ENCODE results near the gene CCM2L. TPM values are rescaled to one million over a fixed set of nuclear protein-coding genes. Genes with fewer than 3 reads are reported as not detected.

Gene CCM2L
- total RNA-seq, 2 experiments from 2014 or later: not detected

DNA sequence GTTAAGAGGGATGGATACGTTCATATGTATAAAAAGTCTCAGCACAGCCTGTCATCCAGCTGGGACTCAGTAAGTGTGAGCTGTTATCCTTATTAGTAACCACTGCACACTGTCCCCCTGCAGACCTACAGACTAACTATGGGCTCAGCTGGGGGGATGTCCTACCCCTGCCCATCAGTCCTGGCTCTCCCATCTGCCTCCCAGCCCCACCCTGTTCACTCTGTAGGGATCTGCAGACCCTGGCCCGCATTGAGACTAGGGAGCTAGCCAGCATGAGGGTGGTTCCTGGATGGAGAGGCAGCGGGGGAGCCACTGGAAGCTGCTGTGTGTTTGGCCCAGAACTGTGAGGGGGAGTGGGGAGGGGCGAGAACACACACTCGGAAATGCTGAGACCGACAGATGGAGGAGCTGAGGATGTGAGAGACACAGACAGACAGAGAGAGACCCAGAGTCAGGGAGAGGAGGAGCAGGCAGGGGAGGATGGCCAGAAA lies 25.2 kb upstream of the CCM2L start:
- H3K36me3 Mint-ChIP-seq: no peaks in the 10 kb centered on the region
- peaks cover 8% of the 10 kb centered on the region for H3K27me3 Mint-ChIP-seq
- DNase-seq: no peak
- H3K4me3 Mint-ChIP-seq: no peak overlapping the region
- peaks cover 7% of the 10 kb centered on the region for H3K4me1 Mint-ChIP-seq
- no peak overlapping the region for H3K27ac Mint-ChIP-seq
- no peaks in the 10 kb centered on the region for H3K9me3 Mint-ChIP-seq

DNA sequence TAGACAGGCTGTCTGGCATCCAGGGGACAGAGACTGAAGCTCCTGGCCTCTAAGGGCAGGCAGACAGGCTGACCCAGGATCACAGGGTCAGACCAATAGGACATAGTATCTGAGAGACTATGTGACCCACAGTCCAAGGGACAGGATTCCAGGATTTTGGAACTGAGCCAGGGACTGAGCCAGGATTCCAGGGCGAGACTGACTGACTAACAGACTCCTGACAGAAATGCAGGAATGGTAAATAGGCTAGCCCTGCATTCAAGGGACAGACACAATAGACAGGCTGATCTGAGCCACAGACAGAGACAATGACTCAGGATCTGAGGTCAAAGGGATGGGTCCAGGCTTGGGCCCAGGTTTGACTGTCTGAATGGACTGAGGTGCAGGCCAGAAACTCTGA lies 22.5 kb upstream of the CCM2L start:
- Mint-ChIP-seq H3K4me3 (no peak overlapping the region), H3K4me1 (peaks cover 7% of the 10 kb centered on the region), H3K9me3 (no peaks in the 10 kb centered on the region), H3K36me3 (no peaks in the 10 kb centered on the region), H3K27me3 (peaks cover 5% of the 10 kb centered on the region), H3K27ac (no peak overlapping the region)
- no peak for DNase-seq

DNA sequence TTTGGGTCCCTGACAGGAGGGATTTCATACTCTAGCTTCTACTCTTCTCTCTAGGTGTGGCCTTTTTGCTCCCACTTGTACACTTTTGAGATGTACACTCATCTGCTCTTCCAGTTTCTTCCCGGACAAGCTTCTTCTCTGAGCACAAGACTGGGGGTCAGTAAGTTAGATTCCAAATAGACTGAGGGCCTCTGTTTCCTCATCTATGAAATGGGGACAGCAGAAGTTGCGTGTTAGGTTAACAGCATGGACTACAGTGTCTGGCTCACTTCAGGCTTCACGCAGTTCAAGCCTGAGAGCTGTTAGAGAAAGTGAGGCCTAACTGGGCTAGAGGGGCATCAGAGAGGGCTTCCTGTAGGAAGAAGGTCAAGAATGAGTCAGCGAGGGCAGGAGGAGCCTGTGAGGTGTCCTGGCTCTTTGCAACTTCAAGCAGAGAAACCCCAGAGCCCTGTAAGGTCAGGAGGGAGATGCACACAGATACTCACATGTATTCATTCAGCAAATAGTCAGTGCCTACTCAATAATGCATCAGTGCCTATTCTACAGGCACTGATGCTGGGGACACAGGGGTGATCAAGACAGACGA lies 21.7 kb upstream of the CCM2L start:
- Mint-ChIP-seq H3K9me3 (no peaks in the 10 kb centered on the region), H3K4me1 (peaks cover 7% of the 10 kb centered on the region), H3K27me3 (peaks cover 6% of the 10 kb centered on the region), H3K4me3 (no peak overlapping the region), H3K27ac (no peak overlapping the region), H3K36me3 (no peaks in the 10 kb centered on the region)
- DNase-seq: peak; percentile 4

DNA sequence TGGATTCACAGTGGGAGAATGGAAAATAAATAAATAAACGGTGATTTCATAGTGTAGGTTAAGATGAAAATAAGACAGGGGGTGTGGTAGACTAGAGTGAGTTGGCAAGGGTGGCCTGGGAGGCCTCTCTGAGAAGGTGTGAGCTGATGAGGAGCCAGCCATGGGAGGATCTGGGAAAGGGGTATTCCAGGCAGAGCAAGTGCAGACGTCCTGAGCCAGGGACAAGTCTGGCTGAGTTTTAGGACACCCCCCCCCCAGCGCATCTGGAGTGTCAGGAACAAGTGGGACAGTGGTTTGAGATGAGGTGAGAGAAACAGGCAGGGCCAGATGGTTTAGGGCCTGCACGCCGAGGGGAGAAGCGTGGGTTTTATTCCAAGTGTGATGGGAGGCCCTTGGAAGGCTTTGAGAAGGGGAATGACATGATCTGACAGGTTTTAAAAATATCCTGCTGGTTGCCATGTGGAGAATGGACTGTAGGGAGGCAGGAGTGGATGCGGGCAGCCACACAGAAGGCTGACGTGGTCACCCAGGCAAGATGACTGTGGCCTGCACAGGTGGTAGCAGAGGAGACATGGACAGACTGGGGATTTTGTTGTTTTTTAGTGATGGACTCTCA lies 21.1 kb upstream of the CCM2L start:
- Mint-ChIP-seq H3K27ac (no peak overlapping the region), H3K4me1 (peaks cover 7% of the 10 kb centered on the region), H3K27me3 (peaks cover 12% of the 10 kb centered on the region), H3K9me3 (no peaks in the 10 kb centered on the region), H3K36me3 (no peaks in the 10 kb centered on the region), H3K4me3 (no peak overlapping the region)
- no peak for DNase-seq

DNA sequence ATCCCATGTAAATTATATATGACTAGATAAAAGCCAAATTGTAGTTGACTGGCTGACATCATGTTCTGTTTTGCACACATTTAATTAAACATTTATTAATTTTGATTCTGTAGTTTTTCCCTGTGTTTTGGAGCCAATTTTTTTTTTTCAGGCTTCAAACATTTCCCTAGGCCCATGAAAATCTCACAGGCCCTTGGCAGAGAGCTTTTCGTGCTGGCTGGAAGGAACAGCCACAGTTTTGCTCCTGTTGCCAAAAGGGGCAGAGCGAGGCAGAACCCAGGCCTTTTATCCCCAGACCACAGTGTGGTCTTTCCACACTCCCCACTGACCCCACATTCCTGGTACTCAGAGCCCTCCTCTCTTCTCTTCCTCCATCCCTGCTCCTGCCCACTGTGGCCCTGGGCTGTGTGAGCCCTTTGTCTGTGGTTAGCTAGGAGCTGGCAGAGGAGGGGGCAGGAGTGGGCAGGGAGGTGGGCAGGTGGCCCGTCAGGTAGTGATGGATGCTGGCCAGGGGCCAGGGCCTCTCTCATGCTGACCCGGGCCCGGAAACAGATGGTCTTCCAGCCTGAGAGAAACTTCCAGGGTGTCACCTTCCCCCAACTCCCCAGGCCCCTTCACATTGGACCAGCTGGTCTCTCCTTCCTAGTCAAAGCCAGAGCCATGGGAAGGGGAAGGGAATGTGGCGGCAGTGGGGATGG lies 19.4 kb upstream of the CCM2L start:
- Mint-ChIP-seq H3K27me3 (peaks cover 27% of the 10 kb centered on the region), H3K36me3 (no peaks in the 10 kb centered on the region), H3K9me3 (no peaks in the 10 kb centered on the region)

DNA sequence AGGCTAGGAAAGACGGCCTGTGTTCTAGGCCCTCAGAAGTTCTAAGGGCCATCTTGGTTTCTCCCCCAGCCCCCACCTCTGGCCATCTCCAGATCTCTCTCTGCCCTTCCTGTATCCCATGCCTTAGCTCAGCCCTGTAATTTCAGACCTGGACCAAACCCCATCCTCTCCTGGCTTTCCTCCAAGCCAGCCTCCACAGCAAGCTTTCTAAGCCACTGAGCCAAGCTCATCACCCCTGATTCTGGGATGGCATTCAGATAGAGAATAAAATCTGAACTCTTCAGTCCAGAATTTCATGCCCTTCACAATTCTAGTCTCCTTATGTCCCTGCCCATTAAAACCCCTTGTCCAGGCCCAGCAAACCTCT lies 18.9 kb upstream of the CCM2L start:
- H3K9me3 Mint-ChIP-seq: no peaks in the 10 kb centered on the region
- H3K27ac Mint-ChIP-seq: no peak overlapping the region
- no peak overlapping the region for H3K4me3 Mint-ChIP-seq
- H3K4me1 Mint-ChIP-seq: peaks cover 12% of the 10 kb centered on the region
- H3K36me3 Mint-ChIP-seq: no peaks in the 10 kb centered on the region
- H3K27me3 Mint-ChIP-seq: peaks cover 32% of the 10 kb centered on the region
- no peak for DNase-seq

More for the DNA sequence above, 19.4 kb upstream of the CCM2L start:
- DNase-seq: no peak
- Mint-ChIP-seq H3K4me3 (no peak overlapping the region), H3K27ac (no peak overlapping the region), H3K4me1 (peaks cover 10% of the 10 kb centered on the region)

DNA sequence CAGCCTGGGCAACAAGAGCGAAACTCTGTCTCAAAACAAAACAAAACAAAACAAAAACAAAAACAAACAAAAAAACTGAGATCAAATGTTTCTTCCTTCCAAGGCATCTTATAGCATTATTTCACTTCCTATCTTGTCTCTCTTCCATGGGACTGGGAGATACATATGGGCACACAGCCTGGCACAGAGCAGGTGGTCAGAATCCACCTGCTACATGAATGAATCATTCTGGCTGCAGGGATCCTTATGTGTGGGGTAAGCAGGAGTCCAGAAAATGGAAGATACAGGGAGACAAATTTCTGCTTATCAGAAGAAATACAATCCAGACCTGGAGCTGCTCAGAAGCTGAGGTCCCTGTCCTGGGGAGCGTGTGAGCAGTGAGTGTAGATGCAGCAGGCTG lies 18.2 kb upstream of the CCM2L start:
- Mint-ChIP-seq H3K36me3 (no peaks in the 10 kb centered on the region), H3K27me3 (peaks cover 38% of the 10 kb centered on the region), H3K4me3 (no peak overlapping the region), H3K27ac (no peak overlapping the region), H3K9me3 (no peaks in the 10 kb centered on the region), H3K4me1 (peaks cover 12% of the 10 kb centered on the region)
- no peak for DNase-seq

DNA sequence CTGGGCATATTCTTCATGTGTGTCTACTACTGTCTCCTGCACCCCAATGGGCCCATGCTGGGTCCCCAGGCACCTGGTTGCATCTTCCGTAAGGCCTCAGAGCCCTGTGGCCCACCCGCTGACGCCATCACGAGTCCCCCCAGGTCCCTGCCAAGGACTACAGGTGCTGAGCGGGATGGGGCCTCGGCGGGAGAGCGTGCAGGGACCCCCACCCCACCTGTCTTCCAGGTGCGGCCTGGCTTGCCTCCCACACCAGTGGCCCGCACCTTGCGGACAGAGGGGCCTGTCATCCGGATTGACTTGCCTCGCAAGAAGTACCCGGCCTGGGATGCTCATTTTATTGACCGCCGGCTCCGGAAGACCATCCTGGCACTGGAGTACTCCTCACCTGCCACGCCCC lies 13.2 kb upstream of the CCM2L start:
- H3K27ac Mint-ChIP-seq: no peak overlapping the region
- no peak overlapping the region for H3K4me3 Mint-ChIP-seq
- peaks cover 38% of the 10 kb centered on the region for H3K27me3 Mint-ChIP-seq
- peaks cover 5% of the 10 kb centered on the region for H3K4me1 Mint-ChIP-seq
- H3K9me3 Mint-ChIP-seq: no peaks in the 10 kb centered on the region
- no peak for DNase-seq
- H3K36me3 Mint-ChIP-seq: no peaks in the 10 kb centered on the region

DNA sequence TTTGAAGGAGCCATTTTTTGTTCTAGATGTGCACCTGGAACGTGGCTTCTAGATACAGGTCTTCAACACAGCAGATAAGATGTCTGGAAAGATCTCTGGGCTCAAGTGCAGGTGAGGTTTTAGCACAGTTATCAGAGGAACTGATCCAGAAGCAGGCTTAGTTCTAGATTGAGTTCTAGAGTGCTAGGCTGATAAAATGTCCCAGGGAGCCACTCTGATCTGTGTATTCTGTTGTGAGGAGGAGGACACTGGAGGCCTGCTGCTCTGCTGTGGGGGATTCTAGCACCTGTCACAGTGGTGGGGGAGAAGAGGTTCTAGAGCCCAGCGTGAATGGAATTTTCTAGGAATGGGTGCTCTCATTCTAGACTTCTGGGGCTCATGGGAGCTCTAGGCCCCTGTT lies 12.0 kb upstream of the CCM2L start:
- peaks cover 35% of the 10 kb centered on the region for H3K27me3 Mint-ChIP-seq
- no peak for DNase-seq
- H3K36me3 Mint-ChIP-seq: no peaks in the 10 kb centered on the region
- H3K9me3 Mint-ChIP-seq: no peaks in the 10 kb centered on the region
- H3K4me3 Mint-ChIP-seq: no peak overlapping the region
- H3K27ac Mint-ChIP-seq: no peak overlapping the region
- H3K4me1 Mint-ChIP-seq: peaks cover 5% of the 10 kb centered on the region

DNA sequence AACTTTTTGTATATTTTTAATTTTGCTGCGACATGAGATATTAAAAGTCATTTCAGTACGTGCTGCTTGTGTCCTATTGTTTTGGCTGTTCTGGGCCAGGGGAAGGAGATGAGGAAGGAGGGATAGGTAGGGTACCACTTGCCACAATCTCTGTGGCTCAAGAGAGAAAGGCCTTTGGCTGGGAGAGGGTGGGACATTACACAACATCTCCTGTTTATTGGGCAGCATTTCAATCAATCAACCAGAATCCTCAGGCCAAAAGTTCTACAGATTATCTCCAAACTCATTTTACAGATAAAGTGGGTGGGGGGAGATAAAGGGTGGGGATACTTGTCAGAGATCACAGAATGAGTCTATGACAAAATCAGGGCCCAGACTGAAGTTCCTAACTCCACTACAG lies 6.9 kb upstream of the CCM2L start:
- H3K4me3 Mint-ChIP-seq: no peak overlapping the region
- no peak for DNase-seq
- H3K27me3 Mint-ChIP-seq: peaks cover 2% of the 10 kb centered on the region
- no peaks in the 10 kb centered on the region for H3K9me3 Mint-ChIP-seq
- H3K27ac Mint-ChIP-seq: no peak overlapping the region
- no peaks in the 10 kb centered on the region for H3K36me3 Mint-ChIP-seq
- peaks cover 6% of the 10 kb centered on the region for H3K4me1 Mint-ChIP-seq

DNA sequence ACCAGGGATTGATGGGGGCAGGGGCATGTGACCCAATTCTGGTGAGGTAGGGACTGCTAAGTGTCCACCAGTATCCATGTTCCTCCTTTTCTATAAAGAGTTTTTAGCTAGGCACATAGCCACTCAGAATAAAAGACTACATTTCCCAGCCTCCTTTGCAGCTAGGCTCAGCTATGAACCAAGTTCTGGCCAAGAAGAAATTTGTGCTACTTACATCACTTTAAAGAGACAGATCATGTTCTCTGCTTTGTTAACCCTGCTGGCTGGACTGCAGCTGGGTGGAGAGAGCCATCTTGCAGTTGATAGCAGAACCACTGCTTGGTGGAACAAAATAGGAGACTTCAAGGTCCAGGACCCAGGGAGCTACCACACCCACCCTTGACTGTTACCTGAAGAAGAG lies 5.3 kb upstream of the CCM2L start:
- H3K4me3 Mint-ChIP-seq: no peak overlapping the region
- no peaks in the 10 kb centered on the region for H3K36me3 Mint-ChIP-seq
- H3K27me3 Mint-ChIP-seq: peaks cover 4% of the 10 kb centered on the region
- no peak overlapping the region for H3K27ac Mint-ChIP-seq
- H3K9me3 Mint-ChIP-seq: no peaks in the 10 kb centered on the region
- DNase-seq: no peak
- H3K4me1 Mint-ChIP-seq: peaks cover 6% of the 10 kb centered on the region

DNA sequence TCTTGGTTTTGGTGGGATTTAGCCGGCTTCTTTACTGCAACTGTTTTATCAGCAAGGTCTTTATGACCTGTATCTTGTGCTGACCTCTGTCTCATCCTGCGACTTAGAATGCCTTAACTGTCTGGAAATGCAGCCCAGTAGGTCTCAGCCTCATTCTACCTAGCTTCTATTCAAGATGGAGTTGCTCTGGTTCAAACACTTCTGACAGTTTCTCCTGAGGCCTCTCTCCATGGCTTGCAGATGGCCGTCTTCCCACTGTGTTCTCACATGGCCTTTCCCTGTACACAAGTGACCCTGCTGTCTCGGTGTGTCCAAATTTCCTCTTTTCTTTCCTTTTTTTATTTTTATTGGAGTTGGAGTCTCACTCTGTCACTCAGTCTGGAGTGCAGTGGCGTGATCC lies 4.2 kb upstream of the CCM2L start:
- Mint-ChIP-seq H3K36me3 (no peaks in the 10 kb centered on the region), H3K27ac (no peak overlapping the region), H3K9me3 (no peaks in the 10 kb centered on the region), H3K4me3 (no peak overlapping the region), H3K4me1 (peaks cover 6% of the 10 kb centered on the region), H3K27me3 (peaks cover 12% of the 10 kb centered on the region)
- DNase-seq: no peak

DNA sequence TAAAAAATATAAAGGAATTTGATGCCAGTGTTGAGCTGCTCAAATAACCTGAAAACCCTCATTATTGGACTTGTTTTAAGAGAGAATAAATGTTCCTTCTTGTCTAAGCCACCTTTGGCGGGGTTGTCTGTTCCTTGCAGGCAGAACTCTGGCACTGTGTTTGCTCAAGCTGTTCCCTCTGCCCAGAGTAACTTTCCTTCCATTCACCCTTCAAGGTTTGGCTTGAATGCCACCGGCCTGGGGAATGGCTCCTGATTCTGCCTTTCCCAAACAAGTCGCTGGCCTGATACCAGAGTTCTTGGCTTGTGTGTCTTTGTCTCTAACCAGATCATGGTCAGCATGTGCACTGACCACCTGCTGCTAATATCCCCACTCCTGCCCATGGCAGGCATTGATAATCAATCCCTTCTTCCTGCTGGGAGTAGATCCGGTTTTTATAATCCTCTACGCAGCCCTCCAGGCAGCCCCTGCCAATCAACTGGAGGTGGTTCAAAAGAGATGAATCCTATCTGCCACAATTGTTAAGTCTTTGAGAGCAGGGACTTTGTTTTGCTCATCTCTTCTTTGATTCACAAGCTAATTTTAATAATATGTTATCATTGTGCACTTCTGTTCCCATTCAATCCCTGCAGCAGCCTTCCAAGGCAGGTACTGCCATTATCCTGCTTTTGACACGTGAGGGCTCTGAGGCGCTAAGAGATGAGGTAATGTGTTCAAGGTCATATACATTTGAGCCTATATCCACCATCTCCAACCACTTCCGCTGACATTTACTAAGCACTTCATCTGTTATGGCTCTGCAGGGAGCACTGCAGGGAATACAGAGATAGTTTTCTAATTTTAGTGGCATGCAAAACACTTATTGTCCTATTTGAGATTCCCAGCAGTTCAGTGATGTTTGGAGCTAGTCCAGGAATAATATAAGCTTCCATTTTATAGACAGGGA lies 3.1 kb upstream of the CCM2L start:
- DNase-seq: no peak
- Mint-ChIP-seq H3K9me3 (no peaks in the 10 kb centered on the region), H3K4me1 (peaks cover 6% of the 10 kb centered on the region), H3K27ac (no peak overlapping the region), H3K27me3 (peaks cover 18% of the 10 kb centered on the region), H3K36me3 (no peaks in the 10 kb centered on the region), H3K4me3 (no peak overlapping the region)

DNA sequence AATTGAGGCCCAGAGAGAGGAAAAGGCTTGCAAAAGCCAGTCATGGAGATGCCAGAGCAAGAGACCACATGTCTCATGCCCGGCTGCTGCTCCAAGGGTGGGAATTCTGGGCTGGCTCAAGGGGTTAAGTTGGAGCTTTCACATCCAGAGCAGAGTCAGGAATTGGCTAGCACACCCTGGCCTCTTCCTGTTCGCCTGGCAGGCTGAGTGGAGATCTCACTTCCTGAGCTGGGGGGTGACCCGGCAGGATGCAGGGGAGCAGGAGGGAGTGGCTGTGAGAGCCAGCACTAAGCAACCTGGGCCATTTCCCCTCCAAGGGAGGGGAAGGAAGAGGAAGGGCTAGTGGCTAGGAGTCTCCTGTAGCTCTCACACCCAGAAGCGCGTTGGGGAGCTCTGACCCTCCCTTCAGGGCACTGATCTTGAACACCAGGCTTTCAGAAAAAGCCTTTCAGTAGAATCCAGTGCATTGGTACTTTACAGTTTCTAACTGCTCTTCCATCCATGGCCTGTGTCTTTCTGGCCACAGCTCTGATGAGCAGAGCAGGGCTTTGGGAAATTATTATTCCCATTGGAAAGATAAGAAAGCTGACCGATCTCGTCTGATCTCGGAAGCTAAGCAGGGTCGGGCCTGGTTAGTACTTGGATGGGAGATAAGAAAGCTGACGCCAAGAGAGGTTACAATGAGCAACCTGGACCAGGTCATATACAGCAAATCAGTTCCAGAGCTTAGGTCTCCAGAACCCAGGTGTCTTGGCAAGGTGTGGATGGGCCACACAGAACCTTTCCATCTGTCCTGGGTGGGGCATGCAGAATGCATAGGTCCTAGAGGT lies 2.2 kb upstream of the CCM2L start:
- H3K27ac Mint-ChIP-seq: no peak overlapping the region
- H3K4me3 Mint-ChIP-seq: no peak overlapping the region
- peaks cover 18% of the 10 kb centered on the region for H3K27me3 Mint-ChIP-seq
- H3K4me1 Mint-ChIP-seq: peaks cover 6% of the 10 kb centered on the region
- H3K9me3 Mint-ChIP-seq: no peaks in the 10 kb centered on the region
- no peaks in the 10 kb centered on the region for H3K36me3 Mint-ChIP-seq
- no peak for DNase-seq

All from activated naive CD8-positive, alpha-beta T cell treated with anti-CD3 and anti-CD28 coated beads for 36 hours (primary cell).